Ectodermal cell (in vitro differentiated cells): ENCODE results near the gene WDR19.

Source experiments
- H3K27ac ChIP-seq: 2 replicates; pipeline ENCODE4 v1.7.0; 2013; ENCODE audit warnings: mild to moderate bottlenecking, low read depth, low read length; ENCODE audit not compliant: insufficient read depth, poor library complexity, severe bottlenecking
- H3K27me3 ChIP-seq: 2 replicates; pipeline ENCODE4 v1.7.0; 2013; ENCODE audit warnings: mild to moderate bottlenecking, low read length; ENCODE audit not compliant: insufficient read depth, control insufficient read depth, poor library complexity, severe bottlenecking
- H3K36me3 ChIP-seq: one replicate; pipeline ENCODE4 v1.7.0; 2013; ENCODE audit warnings: low read length; ENCODE audit not compliant: control insufficient read depth, insufficient read depth
- H3K4me1 ChIP-seq: one replicate; pipeline ENCODE4 v1.7.0; 2013; ENCODE audit warnings: low read length; ENCODE audit not compliant: control insufficient read depth, insufficient read depth
- H3K4me3 ChIP-seq: 2 replicates; pipeline ENCODE4 v1.7.0; 2013; ENCODE audit warnings: low read depth, low read length, control low read depth; ENCODE audit not compliant: insufficient read depth
- H3K9me3 ChIP-seq: 2 replicates; pipeline ENCODE4 v1.7.0; 2013; ENCODE audit warnings: mild to moderate bottlenecking, low read length, moderate library complexity; ENCODE audit not compliant: control insufficient read depth
- WGBS, 2 experiments: methylation state at CpG; one replicate each; pipeline ENCODE4 v1.1.7; 2013; ENCODE audit warnings: missing lambda C conversion rate in 2 of 2; 5-methylcytosine and 5-hydroxymethylcytosine counted together

The WDR19 gene

GRCh38 chr4:39312816-39313215, 130.5 kb downstream of the WDR19 start:
- 68 to 74% methylated on average over 4 of the region's 4 CpGs for WGBS, 2 experiments
- Histone ChIP-seq H3K4me1 (no peaks in the 10 kb centered on the region), H3K27me3 (no peaks in the 10 kb centered on the region), H3K4me3 (no peak overlapping the region), H3K9me3 (no peaks in the 10 kb centered on the region), H3K27ac (no peak overlapping the region), H3K36me3 (peaks cover 24% of the 10 kb centered on the region)

- Histone ChIP-seq H3K9me3 (no peaks in the 10 kb centered on the region), H3K4me3 (no peak overlapping the region), H3K4me1 (no peaks in the 10 kb centered on the region), H3K27me3 (no peaks in the 10 kb centered on the region), H3K36me3 (peaks cover 4% of the 10 kb centered on the region), H3K27ac (no peak overlapping the region)
- WGBS, 2 experiments, result 96 to 97% methylated on average over 4 of the region's 4 CpGs
Measured at GRCh38 chr4:39319676-39320075, 137.3 kb downstream of the WDR19 start.

GRCh38 chr4:39320381-39321115, 138.2 kb downstream of the WDR19 start:
- H3K4me3 ChIP-seq, result no peak overlapping the region
- peaks cover 4% of the 10 kb centered on the region for H3K36me3 ChIP-seq
- no peaks in the 10 kb centered on the region for H3K9me3 ChIP-seq
- no peak overlapping the region for H3K27ac ChIP-seq
- no peaks in the 10 kb centered on the region for H3K27me3 ChIP-seq
- no peaks in the 10 kb centered on the region for H3K4me1 ChIP-seq

GRCh38 chr4:39323821-39324220, 141.5 kb downstream of the WDR19 start:
- WGBS, 2 experiments, result 100% methylated on average over 1 of the region's 1 CpG; no CpG with 5 or more reads in 1 of the 2 experiments
- H3K4me1 ChIP-seq, result no peaks in the 10 kb centered on the region
- no peak overlapping the region for H3K27ac ChIP-seq
- peaks cover 15% of the 10 kb centered on the region for H3K36me3 ChIP-seq
- no peak overlapping the region for H3K4me3 ChIP-seq
- H3K27me3 ChIP-seq, result no peaks in the 10 kb centered on the region
- no peaks in the 10 kb centered on the region for H3K9me3 ChIP-seq

DNA sequence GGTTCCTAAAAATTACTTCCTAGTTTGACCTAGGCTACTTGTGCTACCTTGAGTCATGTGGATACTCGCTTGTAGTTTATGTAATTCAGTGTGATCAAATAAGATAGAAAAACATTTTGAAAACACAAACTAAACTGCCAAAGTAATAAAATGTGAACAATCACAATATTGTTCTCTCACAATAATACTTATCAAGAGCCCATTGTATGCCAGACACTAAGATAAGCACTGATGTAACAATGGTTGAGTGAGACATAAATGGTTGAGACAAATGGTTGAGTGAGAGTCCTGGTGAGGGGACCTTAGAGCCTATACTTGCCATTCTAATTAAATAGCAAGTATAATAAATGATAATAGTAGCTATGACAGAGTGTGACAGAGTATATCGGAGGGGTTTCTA, 142.1 kb downstream of the WDR19 start:
- H3K27me3 ChIP-seq, result no peaks in the 10 kb centered on the region
- H3K4me3 ChIP-seq, result no peak overlapping the region
- H3K4me1 ChIP-seq, result no peaks in the 10 kb centered on the region
- H3K27ac ChIP-seq, result no peak overlapping the region
- no peaks in the 10 kb centered on the region for H3K9me3 ChIP-seq
- H3K36me3 ChIP-seq, result peaks cover 14% of the 10 kb centered on the region
- WGBS, 2 experiments, result 97 to 100% methylated on average over 1 to 2 of the region's 2 CpGs

GRCh38 chr4:39324897-39325613, 142.7 kb downstream of the WDR19 start:
- Histone ChIP-seq H3K9me3 (no peaks in the 10 kb centered on the region), H3K36me3 (peaks cover 11% of the 10 kb centered on the region), H3K27ac (no peak overlapping the region), H3K4me3 (no peak overlapping the region), H3K27me3 (no peaks in the 10 kb centered on the region), H3K4me1 (no peaks in the 10 kb centered on the region)
- WGBS, 2 experiments, result 71% methylated on average over 4 of the region's 4 CpGs

- Histone ChIP-seq H3K4me3 (no peak overlapping the region), H3K9me3 (no peaks in the 10 kb centered on the region), H3K36me3 (peaks cover 11% of the 10 kb centered on the region), H3K27ac (no peak overlapping the region), H3K4me1 (no peaks in the 10 kb centered on the region), H3K27me3 (no peaks in the 10 kb centered on the region)
- 83 to 100% methylated on average over 2 of the region's 2 CpGs for WGBS, 2 experiments
Measured at GRCh38 chr4:39326468-39326977, 144.2 kb downstream of the WDR19 start.

GRCh38 chr4:39330353-39330752, 148.0 kb downstream of the WDR19 start:
- H3K9me3 ChIP-seq, result no peaks in the 10 kb centered on the region
- no peaks in the 10 kb centered on the region for H3K4me1 ChIP-seq
- 90 to 93% methylated on average over 1 of the region's 1 CpG for WGBS, 2 experiments
- H3K27me3 ChIP-seq, result no peaks in the 10 kb centered on the region
- peaks cover 11% of the 10 kb centered on the region for H3K36me3 ChIP-seq
- no peak overlapping the region for H3K27ac ChIP-seq
- no peak overlapping the region for H3K4me3 ChIP-seq

GRCh38 chr4:39331191-39331590, 148.9 kb downstream of the WDR19 start:
- Histone ChIP-seq H3K9me3 (no peaks in the 10 kb centered on the region), H3K4me3 (no peak overlapping the region), H3K27me3 (no peaks in the 10 kb centered on the region), H3K4me1 (no peaks in the 10 kb centered on the region), H3K36me3 (peaks cover 7% of the 10 kb centered on the region), H3K27ac (no peak overlapping the region)
- WGBS, 2 experiments, result 83 to 100% methylated on average over 2 of the region's 2 CpGs
